Measurements from ENCODE around the gene MFSD1.

DNA sequence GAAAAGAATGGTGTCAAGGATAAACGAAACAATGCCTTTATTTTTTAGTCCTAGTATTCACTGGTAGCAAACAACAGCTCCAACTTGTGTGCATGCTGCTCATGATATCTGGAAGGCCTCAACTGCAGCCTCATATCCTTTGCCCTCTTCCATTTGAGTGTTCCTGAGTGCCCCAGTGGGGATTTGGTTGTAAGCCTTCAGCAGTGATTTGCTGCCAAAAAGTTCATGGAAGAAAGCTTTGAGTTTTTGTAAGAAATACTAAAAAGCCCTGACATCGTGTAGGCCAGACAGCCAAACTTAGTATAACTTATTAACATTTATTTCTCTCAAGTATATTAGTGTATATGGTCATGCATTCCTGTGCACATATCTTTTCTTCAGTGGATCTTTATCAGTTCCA, 30.0 kb downstream of the MFSD1 start:
- TF ChIP-seq, protein P1, sequence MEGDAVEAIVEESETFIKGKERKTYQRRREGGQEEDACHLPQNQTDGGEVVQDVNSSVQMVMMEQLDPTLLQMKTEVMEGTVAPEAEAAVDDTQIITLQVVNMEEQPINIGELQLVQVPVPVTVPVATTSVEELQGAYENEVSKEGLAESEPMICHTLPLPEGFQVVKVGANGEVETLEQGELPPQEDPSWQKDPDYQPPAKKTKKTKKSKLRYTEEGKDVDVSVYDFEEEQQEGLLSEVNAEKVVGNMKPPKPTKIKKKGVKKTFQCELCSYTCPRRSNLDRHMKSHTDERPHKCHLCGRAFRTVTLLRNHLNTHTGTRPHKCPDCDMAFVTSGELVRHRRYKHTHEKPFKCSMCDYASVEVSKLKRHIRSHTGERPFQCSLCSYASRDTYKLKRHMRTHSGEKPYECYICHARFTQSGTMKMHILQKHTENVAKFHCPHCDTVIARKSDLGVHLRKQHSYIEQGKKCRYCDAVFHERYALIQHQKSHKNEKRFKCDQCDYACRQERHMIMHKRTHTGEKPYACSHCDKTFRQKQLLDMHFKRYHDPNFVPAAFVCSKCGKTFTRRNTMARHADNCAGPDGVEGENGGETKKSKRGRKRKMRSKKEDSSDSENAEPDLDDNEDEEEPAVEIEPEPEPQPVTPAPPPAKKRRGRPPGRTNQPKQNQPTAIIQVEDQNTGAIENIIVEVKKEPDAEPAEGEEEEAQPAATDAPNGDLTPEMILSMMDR (IDR thresholded peaks at IDR 0.05; ENCODE audit: low read length) = no peak
- TF ChIP-seq EZH2 (IDR thresholded peaks at IDR 0.05; ENCODE audit: borderline replicate concordance, low read length) = no peak

All from OCI-LY1 (cell line).